ENCODE measurements around the gene RTN4.
"Not testable (repeated sequence)": the region's sequence is repeated elsewhere in the genome, so short reads cannot be mapped to it uniquely, and the experiment has no call there.

RTN4 gene

DNA sequence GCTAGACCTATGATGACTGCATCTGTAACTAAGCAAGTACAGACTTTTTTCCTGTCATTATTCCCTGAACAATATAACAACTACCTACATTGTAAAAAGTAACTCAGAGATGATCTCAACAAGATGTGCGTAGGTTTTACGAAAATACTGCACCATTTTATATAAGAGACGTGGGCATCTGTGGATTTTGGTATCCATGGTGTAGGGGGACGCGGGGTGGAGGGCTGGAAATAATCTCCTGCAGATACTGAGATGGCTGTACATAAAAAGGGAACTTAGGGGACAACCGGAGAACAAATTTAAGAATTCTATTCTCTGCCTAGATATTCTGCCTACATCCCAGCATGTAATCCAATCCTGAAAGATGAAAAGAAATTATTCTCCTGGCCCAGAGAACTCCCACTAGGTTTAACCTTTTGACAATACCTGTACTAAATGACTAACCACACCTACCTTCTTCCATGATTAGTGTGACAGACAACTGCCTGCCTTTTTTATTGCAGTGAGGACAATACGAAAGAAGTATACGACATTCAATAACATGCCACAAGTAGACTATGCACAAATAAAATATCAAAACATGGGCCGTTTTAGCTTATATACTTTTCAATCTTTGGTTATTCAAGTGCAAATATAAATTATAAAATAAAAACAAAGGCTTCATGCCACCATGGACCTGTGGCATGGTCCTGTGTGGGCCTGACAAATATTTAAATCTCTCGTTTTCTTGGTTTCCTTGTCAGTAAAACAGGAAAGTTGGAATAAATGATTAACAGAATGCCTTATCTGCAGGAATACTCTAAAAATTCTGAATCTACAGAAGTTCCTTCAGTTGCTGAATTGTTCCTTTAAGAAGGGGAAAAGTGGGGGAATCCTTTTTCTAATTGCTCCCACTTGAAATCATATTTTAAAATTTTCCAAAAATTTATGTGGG is 46.3 kb downstream of the RTN4 start:
- no peak for DNase-seq

DNA sequence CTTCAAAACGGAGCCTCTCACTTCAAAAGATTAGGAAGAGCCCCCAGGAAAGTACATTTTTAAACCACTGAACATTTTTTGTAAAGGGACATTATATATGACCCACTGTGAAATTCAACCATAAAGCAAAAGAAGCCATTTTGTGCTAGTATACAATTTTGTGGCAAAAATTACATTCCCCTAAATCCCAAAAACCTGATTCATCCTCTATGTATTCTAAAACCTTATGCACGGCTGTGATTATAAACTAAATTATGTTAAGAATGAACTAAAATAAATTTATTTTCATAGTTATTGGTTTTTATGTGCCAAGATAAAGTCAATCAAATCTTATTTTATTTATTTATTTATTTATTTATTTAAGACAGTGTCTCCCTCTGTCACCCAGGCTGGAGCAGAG is 48.5 kb downstream of the RTN4 start:
- no peak for DNase-seq

DNA sequence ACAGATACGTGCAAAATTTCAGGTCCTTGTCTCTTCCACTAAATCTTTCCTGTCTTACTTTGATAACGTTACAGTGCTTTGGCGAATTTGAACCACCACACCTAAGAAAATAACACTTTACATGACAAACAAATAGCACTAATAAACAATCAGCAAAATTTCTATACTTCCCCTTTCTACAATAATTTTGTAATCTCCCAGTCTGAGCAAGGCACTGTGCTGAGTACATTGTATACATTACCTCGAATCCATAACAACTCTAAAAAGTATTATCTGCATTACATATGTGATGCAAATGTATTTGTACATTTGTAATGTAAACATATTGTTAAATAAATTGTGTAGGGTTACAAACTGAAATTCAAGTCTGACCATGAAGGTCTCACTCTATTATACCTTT is 49.9 kb downstream of the RTN4 start:
- no peak for DNase-seq

DNA sequence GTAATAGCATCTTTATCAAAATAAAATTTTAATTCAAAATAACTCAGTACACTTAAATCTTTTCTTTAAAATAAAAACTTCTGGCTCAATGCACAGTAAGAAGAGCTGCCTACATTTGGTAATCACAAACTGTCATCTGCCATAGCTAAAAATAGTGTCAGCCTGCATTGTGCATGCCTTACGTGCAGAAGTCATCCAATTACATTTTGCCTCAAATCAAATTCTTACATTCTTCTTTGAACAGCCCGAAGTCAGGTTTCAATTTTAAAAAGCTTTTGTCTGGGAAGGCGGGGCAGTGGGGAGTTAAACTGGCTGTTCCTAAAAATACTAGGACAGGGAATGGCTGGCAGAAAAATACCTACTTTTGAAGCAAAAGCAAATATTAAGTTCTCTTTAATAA is 51.1 kb downstream of the RTN4 start:
- no peak for DNase-seq

DNA sequence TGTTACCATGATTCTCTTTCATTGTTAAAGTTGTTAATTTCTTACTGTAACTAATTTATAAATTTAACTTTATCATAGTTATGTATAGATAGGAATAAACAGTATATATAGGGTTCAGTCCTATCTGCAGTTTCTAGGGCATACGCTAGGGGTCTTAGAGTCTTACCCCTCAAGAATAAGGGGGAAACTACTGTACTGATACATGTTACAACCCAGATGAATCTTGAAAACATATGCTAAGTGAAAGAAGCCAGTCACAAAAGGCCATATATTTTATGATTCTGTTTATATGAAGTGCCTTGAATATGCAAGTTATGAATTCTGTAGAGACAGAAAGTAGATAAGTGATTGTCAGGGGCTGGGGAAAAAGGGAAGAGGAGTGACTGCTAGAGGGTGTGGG is 52.4 kb downstream of the RTN4 start:
- no peak for DNase-seq

DNA sequence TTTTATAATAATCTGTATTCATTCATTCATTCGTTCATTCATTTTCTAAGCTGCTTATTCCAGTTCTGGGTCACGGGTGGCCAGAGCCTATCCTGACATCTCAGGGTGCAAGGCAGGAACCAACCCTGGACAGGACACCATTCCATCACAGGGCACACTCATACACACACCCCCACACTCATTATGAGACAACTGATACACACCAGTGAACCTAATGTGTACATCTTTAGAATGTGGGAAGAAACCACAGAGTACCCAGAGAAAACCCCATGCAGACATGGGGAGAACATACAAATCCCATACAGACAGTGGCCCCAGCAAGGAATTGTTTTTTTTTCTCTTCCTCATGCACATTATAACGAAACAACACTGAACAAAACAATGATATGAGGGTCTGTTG is 54.7 kb downstream of the RTN4 start:
- DNase-seq = no peak

DNA sequence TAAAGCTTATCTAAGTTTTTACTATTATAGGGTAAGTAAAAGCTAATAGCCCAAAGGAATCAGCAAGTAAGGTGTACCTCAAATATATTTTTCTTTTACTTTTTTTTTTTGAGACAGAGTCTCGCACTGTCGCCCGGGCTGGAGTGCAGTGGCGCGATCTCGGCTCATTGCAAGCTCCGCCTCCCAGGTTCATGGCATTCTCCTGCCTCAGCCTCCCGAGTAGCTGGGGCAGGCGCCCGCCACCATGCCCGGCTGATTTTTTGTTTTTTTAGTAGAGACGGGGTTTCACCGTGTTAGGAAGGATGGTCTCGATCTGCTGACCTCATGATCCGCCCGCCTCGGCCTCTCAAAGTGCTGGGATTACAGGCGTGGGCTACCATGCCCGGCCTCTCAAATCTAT is 59.6 kb downstream of the RTN4 start:
- DNase-seq = not testable (repeated sequence)

DNA sequence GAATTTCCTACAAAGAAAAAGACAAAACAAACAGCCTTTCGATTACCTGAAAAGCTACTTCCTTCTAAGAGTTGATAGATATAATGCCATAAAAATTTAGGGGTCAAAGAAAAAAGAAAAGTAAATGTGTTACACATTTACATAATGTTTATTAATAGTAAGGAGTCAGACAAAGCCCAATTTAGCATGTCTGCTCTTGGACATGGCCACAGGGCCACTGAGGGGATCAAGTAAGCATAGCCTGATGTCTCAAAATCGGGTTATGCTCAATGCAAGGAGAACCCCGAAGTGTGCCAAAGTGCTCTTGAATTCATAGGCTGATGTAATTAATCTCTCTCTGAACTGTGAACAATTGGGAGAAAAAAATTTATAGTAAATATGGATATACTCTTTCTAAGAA is 61.6 kb downstream of the RTN4 start:
- no peak for DNase-seq

DNA sequence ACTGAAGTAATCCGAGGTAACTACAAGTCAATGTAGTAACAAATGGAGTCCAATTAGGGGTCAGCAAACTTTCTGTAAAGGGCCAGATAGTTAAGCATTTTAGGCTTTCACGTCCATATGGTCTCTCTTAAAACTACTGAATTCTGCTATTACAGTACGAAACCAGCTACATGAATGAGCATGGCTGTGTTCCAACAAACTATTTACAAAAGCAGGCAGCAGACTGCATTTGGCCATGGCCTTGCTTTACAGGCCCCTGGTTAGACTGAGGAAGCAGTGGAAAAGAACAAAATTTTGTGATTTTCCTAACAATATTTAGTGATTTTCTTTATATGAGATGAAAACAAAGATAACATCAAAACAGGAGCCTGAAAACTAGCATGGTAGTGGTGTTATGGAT is 64.0 kb downstream of the RTN4 start:
- no peak for DNase-seq

DNA sequence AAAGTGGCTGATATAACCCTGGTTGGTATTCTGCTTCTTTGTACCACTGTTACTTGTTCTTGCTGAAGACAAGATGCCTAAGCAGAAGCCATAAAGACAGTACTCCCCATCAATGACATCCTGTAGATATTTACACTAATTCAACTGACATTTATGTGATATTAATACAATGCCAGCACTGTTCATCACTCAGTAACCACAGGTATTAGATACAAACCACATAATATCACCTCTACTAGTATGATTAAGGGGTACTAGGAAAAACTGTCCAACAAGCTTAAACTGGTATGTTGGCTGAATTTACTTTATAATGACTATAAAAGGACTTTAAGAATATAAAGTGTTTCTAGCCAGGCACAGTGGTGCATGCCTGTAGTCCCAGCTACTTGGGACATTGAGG is 65.8 kb downstream of the RTN4 start:
- no peak for DNase-seq

DNA sequence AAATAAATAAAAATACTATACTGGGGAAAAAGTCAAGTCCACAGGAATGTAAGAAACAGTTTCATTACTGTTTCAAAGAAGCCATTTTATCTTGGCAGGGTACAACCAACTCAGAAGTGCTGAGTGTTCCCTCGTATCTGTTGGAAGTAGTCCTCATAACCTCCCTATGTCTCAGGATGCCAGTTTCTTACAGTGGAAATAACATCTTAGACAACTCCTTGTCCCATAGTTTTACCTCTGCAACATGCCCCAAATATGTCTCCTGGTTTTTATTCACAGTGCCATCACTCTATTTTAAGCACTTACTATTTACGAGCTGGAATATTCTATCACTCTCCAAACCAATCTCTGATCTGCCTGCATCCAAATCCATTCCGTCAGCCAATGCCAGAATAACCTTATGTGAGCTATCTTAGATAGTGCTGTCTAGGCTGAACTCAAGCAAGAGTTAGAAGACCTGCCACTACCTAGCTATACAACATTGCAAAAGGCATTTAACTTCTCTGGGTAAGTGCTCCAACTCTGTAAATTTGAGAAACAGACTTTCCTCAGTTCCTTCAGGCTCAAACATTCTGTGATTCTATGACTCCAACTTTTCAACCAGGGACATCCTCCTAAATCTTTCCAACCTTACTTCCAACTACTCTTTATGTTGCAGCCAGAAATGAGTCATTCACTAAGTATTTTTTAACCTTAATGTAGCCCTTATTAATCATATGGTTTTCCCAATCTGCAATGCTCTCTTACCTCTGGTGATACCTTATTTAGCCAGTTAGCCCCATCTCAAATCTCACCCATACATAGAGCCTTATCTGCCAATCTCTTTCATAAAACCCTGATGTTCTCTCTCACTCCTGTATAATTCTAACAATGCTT is 66.7 kb downstream of the RTN4 start:
- no peak for DNase-seq

DNA sequence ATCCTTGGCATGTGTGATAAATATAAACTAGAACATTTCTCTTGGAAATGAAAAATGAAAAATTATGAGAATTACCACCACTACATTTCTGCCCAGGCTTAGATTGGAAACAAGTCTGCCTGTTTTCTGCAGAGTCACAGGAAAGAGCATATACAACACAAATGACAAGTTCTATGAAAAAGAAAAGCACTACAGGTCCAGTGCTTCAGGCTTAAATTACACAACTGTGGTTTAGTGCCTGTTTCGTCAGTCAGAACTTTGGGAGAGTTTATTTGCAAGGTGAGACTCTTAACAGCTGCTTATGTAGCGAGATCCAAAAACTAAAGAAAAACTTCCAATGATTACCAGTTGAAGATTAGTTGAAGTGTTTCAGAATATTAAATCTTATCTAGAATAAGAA is 68.9 kb downstream of the RTN4 start:
- DNase-seq = no peak

DNA sequence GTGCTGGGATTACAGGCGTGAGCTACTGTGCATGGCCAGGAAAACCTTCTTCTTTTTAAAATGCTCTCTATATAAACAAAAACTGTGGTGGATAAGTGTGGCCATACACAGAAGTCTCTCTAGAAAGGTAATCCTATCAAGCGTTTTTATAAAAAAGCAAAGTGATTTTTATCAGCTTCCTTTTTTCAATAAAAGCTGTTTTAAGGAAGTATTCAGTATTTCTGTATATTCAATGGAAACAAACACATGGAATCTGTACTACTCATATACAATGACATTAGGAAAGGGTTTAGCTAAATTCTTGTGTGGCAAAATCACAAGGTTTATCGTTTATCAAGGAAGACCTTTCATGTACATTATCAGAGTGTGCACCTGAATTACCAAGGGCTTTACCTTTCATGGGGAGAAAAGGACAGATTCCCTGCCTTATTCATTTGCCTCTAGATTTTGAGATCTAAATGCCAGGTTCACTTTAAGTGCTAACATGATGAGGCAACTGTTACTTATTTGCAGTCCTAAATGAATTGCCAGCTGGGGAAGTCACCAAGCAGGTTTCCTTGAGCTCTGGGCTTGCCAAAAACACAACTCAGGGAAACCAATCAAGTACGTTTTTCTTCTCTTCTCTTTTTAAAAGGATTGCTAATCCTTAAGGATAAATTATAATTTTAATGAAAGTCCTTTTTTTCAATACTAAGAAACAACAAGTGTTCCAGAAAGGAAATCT is 70.8 kb downstream of the RTN4 start:
- no peak for DNase-seq

DNA sequence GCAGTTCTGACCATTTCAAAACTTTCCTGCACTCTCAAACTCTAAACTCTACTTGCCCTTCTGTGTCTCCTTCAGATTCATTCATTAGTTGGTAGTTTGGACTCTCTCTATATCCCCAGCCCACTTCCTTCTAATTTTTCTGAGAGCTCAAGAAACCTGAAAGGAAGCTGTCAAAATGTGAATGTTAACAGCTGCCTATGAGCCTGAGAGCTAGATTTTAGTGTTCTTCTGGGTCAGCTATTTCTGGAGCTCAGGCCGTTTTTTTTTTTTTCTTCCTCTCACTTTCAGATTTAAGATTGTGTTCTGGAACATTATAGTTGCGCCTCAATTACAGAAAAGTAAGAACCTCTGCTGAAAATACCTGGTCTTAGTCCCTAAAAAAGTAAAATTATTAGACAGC is 73.1 kb downstream of the RTN4 start:
- DNase-seq = no peak

DNA sequence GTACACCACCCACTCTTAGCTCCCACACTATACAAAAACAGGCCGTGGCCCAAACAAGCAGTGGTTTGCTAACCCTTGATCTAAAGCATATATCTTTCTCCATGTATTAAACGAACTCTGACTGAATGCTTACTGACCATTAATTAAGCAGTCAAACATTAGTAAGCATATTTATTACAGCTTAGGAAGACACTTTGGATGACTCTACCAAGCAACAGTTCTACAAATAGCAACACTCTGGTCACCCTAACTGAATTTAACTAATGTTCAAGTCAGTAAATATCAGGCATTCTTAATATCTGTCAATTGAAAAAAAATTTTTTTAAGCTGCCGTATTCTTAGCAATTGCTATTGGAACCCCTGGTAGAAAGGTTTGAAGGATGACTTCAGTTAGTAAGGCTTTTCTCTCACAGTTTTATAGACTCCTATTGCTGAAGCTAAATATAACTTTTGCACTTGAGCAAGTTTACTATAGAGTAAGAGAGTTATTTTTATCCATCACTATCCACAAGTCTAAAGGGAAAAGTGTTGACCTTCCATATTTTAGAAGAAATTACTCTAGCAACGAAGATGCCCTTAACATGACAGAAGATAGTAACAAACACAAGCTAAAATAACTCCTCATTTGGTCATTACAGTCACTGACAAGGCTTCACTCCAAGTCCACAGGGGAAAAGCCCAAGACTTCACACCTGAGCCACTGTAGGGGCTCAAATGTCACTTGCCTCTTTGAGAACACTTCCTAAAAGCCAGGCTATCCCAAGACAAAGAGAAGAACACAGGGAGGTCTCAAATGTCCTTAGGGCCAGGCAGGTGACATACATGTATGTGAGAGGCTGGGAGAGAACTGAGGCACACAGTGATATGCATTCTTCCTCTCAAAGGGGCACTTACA is 74.4 kb downstream of the RTN4 start:
- no peak for DNase-seq

DNA sequence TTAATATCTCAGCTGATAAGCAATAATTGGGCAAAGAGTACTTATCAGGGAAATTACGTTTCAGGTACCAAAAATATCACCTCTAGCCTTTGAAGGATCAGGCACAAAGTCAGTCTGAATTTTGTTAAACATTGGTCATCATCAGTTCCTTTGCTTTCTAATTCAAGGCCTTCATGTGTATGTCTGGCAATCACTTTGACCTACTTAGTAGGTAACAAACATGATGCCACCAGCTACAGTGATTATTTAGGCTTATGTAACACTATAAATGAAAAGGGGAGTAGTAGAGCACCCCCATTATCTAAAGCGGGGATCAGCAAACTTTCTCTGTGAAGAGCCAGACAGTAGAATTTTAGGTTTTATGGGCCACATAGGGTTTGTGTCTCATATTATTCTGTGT is 75.1 kb downstream of the RTN4 start:
- no peak for DNase-seq

DNA sequence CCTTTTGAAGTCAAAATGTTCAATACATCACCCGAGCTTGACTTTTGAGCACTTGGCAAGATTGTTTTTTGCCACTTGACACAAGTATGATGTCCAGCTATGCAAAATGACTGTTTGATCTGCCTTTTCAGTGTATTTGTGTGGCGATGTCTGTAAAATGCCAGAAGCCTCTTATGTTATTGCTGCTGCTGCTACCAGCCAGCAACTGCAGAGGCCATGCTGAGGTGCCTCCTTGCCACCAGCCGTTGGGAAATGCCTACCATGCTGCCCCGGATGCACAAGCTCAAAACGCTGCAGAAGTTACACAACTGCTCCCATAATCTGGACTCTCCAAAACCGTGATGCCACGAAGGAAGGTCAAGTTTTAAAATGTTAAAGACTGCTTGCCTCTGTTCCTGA is 80.3 kb downstream of the RTN4 start:
- DNase-seq = no peak

DNA sequence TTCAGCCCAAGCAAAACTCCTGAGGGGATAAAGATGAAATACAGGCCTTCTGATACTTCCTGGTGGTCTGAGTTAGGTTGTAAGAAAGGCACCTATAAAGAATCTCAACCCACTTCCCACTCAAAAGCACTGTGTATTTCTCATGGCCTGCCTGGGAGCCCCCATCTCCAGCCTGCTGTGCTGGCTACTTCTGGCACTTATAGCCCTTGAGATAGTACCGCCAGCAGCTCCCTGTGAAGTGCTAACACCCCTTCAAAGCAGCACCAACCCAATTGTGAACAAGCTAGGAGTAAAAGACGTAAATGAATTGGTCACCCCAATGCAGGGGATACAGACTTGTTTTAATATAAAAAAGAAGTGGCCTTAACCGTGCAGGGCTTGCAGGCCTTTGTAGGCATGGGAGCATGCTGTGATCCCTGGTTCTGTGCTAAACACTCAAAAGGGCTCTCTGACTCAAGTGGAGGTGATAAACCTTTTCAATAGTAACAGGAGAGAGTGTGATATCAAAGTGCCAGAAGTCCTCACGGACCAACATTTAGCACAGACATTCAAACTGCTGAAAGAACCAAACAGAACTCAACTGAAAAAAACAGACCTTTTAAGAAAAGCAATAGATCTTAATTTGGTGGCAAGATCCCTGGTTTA is 80.8 kb downstream of the RTN4 start:
- DNase-seq = no peak

DNA sequence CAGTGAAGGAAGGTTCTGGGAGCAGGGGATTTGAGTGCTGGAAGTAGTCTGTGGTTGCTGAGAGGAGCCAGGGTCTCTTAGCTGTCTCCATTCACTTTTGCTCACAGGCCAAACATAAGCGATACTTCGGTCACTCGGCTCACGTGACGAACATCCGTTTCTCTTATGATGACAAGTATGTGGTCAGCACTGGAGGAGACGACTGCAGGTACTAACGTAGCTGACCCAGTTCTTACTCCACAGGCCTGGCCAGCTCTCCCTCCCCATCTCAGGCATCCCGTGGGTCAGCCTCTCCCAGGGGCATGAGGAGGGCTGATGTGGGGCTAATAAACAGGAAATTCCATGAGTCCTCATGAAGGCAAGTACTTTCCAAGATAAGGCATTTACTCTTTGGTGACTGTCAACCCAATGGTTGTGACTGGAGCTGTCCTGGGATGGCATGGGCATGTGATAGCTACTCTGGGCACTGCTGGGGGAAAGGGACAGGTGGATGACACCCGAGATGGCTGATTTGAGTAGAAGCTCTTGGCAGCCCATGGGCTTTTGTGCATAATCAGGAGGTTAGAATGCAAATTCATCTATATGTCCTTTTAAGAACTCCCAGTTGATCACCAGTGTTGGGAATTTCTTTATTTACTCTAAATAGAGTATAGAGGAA is 81.6 kb downstream of the RTN4 start:
- no peak for DNase-seq

DNA sequence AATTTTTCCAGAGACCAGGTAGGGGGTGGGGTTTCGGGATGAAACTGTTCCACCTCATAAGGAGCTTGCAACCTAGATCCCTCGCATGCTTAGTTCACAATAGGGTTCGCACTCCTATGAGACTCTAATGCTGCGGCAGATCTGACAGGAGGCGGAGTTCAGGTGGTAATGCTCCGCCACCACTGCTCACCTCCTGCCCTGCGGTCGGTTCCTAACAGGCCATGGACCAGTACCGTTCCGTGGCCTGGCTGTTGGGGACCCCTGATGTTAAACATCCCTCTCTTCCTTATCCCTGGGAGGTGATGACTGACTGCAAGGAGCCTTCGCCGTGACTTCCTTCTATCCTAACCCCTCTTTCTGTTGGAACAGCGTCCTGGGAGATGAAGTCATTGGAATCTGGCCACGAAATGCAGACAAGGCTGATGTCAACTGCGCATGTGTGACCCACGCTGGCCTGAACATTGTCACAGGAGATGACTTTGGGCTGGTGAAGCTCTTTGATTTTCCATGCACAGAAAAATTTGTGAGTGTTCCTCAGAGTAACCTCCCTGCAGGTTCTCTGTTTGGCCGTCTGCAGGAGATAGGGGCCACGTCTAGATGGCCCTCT is 82.4 kb downstream of the RTN4 start:
- no peak for DNase-seq

DNA sequence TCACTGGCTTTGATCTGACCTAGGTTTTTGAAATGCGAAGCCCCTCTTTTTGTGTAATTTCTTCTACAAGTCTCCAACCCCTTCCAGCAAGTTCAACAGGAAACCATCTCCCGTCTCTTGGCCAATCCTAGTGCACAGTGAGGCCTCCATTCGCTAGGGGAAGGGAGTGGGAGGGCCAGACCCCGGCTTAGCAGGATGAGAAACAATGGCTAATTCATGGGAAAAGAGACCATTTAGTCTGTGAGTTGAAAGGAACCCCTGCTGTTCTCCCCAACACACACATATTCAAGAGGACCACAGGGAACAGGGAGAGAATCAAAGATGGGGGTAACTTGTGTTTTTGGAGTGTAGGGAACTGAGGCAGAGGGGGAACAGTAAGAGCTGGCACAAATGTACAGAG is 83.0 kb downstream of the RTN4 start:
- DNase-seq = no peak

Data from CD4-positive, alpha-beta T cell treated with Interleukin-15 for 1 hour (primary cell).